Testis (tissue), 2 donors: ENCODE measurements around the gene HHIPL1.

ENCODE experiments used
- CTCF ChIP-seq, 3 experiments: fragments of 450-650 bp in 2 of 3; fragments of 200-600 bp in 1 of 3; sonication (generic) in 1 of 3; IDR thresholded peaks; one replicate each; pipeline ENCODE4 v1.5.1; 2016 to 2019; ENCODE audit warnings: antibody characterized with exemption in 3 of 3, mild to moderate bottlenecking in 2 of 3, moderate library complexity in 1 of 3
- POLR2A ChIP-seq: fragments of 450-650 bp; IDR thresholded peaks from one replicate; pipeline ENCODE4 v1.6.1; 2017; ENCODE audit warnings: antibody characterized with exemption, mild to moderate bottlenecking, moderate library complexity

- TF ChIP-seq CTCF (IDR thresholded peaks at IDR 0.05) (no peak), POLR2A (no peak)
These were observed 40.7 kb downstream of the HHIPL1 start for GRCh38 chr14:99685596-99685995.
